ENCODE measurements around the gene CELF1.

Gene CELF1

DNA sequence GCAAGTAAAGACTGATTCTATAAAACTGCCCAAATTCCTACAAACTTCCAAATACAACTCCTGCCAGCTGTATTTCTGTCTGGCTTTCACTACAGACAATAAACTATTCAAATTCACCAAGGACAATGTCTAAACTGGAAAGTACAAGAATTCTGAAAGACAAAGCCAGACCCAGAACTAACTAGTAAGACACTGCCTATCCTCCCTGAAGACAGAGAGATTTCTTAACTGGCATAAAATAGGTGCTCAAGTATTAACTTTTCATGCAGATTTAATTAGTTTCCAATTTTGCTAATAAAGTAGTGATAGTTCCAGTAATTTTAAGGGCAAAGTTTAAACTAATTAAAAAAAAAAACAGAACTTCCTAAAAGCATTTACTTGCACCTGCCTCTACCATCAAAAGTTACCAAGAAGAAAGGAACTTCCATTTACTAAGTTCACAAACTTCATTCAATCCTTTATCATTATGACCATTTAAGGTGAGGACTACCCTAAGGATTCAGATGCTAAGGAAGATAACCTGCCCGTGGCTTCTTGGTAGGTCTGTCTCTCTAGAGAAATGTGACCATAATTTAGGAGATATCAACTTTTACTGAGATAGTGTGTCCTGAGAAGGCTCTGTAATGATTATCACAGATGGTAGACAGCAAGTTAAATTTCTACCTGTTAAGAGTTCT, 45.2 kb downstream of the CELF1 start:
- DNase-seq, result no peak

DNA sequence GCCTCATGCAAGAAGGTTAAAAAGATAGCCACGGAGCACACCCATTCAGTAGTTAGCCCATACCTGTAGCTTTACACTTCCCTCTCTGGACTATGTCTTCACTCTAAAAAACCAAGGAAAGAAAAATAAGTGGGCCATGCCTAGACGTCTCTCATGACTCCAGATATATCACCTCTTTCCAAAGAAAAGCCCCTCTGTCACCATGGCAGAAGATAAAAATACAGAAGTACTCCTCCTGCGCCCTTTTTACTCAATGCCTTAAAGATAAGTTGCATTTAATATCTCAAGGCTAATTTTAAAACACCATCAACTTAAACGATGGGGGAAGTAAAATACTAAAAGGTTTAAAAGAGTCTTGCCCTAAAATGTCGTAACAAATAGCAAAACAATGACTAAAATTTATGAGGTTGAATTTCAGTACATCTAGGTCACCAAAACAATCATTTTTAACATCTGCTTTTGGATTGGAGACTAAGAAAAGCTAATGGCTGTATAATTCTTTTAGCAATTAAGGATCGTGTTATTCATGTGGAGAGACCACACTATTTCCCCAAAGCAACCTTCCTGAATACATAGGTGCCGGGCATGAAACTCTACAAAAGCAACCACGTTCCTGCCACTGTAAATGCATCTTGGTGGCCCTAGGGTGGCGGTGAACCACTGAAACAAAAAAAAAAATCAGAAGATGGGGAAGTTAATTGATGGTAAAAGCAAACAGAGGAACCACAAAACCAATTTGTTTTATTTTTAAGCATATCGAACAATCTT, 46.0 kb downstream of the CELF1 start:
- no peak for DNase-seq

DNA sequence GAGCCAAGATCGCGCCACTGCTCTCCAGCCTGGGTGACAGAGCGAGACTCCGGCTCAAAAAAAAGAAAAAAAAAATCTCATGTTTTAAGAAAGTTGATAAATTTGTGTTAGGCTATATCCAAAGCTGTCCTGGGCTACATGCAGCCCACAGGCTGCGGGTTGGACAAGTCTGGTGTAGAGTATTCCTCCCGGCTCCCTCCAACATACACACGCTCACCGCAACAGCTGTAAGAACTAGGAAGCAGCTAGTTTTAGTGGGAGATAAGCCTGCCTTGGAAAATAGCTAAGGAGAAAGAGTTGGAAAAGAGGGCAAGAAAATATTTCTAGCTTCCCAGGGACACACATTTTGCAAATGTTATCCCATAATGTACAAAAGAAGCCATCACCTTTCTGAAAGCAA, 46.6 kb downstream of the CELF1 start:
- DNase-seq, result no peak

DNA sequence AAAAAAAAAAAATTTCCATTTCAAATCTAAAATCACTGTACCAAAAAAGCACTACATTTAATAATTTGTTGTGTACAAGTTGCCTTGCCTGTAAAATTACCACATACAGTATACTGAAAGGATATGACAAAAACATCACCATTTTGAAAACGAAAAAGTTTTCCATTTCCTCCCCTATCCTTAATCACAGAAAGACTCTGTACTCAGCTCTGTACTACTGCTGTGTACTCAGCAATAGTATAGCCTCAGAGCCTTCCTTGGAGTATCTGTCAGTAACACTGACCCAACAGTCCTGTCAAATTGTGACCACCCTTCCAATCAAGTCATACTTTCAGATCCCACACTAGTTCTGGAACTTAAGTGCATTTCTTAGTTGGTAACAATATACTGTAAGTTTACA, 48.0 kb downstream of the CELF1 start:
- DNase-seq, result no peak

DNA sequence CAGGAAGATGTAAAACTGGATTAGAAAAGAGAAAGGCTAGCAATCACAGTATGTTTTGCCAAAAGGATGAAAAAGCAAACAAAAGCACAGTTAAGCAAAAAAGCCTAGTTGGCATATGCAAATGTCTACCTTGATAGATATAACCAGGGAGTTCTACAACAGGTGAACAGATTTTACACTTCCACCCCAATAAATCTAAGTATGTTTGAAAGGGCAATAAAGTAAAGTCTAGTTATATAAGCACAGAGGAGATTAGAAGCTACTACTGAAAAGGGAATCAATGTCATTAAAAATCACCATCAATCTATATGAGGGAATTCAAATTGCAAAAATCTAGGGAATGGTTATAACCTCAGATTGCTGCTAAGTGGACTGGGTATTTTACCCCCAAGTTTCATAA, 49.7 kb downstream of the CELF1 start:
- DNase-seq, result no peak

DNA sequence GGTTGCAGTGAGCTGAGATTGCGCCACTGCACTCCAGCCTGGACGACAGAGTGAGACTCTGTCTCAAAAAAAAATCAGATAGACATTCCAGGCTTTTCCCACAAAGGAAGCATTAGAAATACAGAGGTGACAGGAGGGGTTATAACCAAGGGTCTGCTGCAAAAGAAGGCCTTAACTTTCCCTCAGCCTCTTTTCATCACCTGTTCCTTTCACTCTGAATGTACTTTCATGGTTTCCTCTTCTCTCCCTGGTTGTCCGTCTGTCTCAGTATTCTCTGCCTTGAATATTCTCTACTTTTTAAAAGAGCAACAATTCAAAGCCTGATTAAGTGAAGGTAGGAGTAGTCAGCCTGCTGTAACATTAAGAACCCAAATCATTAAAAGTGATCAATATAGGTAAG, 50.2 kb downstream of the CELF1 start:
- DNase-seq, result no peak

DNA sequence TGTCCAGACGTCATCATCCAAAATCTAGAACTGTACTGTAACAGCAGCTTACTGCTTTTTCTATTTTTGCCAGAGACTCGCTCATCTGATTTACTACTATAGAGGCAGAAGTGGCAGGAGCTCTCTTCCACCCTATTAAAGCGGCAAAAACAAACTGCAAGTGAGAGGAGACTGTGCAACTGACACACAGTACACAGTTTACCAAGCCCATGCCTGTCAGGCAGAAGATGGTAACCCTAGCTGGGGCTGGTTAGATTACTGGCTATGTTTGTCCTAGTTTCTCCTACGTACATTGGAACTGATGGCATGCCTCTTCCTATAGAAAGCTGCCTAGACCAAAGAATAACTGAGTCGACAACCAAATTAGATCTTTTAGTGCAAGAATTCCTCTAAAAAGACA, 51.8 kb downstream of the CELF1 start:
- DNase-seq, result no peak

DNA sequence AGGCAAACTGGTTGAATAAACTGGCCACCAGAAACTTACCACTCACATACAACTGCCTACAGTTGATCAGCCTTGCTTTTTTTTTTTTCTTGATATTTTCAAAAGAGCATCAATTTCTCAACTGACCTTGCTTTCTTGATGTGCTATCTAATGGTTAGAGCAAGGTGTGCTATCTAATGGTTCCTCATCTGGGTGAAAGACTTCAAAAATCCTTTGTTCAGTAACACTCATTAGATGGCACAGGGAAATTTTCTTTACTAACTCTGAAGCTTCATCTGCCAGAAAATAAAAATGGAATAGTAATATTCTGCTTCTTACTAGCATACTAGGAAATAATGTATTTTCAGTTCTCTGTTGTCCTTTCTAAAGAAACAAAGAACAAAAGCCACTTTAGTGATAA, 52.8 kb downstream of the CELF1 start:
- DNase-seq, result no peak

DNA sequence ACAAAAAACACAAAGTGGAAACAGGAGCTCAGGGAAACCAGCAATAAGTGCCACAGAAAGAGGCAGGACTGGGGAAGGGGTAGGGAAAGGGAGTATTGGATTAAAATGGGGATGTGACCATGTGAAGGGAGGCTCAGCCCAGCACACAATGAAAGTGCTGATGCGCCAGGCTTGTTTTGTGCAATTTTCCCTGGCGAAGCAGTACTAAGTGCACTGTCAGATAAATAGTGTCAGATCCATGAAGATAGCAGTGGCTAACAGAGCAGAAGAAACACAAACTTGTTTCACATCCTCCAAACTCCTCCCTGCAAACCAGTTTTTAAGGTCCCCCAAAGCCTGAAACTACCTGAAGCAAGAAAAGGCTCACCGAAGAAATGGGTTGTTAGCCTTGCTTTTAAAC, 53.3 kb downstream of the CELF1 start:
- no peak for DNase-seq

DNA sequence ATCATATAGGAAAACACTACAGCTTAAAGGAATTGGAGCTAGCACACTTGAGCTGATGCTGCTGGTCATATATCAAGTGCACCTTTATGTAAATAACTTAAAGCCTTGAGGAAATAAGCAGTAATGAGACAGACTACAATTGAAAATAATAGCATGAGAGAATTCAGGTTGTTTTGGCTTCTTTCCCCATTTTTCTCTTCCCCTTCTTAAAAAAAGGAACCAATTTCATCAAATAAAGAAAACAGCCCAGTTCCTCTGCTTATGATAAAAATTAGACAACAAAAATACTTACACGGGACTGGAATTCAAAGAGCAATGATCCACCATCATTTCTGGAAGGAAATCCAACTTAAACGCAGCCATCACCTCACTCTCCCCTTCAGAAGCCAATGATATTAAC, 53.8 kb downstream of the CELF1 start:
- no peak for DNase-seq

DNA sequence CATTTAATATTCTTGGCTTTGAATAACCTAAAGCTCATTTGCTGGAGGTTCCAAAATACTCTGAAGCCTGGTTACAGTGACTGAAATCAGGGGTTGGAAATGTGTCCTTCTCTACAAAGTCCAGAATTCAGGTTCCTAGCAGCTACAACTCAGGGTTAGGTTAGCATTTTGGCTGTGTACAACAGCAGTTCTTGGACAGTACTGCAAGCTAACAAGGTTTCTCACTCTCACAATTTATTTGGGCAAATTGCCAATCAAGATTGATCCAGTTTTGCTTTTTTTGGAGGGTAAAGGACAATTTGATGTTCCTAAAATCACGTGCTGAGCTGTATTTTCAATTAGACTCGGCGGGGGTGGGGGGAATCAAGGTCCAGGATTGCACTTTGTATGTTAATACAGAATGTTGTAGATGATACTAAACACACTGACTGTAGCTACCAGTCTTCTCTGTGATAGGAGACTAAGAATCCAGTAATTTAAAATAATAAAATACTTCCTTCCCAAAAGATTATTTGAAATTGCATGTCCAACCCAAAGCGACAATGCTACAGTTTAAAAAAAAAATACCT, 54.3 kb downstream of the CELF1 start:
- DNase-seq, result no peak

DNA sequence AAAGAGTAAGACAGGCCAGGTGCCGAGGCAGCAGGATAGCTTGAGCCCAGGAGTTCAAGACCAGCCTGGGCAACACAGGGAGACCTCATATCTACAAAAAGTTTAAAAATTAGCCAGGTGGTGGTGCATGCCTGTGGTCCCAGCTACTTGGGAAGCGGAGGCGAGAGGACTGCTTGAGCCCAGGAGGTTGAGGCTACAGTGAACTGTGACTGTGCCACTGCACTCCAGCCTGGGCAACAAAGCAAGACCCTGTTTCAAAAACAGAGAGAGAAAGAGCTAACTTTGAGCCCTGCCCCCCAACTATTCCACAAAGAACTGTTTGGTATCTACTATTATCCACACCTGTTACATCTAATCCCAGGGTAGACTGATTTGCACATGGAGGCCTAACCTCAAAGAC, 54.8 kb downstream of the CELF1 start:
- DNase-seq, result no peak

DNA sequence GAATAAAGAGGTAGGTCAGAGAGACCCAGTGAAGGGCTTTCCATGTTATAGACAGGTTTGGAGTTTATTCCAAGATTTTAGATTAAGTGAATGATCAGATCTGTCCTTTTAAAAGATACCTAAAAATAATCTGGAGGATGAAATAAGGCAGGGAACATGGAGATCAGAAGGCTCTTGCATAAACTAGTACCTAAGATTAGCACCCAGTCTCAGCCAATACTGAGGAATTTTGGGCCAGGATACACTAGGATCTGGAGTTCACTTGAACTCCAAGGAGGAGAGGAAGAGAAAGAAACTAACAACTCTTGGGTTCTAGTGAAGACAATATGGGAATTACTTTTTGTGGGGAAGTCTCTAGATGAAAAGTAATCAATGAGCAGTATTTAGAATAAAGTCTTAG, 56.1 kb downstream of the CELF1 start:
- DNase-seq, result no peak

DNA sequence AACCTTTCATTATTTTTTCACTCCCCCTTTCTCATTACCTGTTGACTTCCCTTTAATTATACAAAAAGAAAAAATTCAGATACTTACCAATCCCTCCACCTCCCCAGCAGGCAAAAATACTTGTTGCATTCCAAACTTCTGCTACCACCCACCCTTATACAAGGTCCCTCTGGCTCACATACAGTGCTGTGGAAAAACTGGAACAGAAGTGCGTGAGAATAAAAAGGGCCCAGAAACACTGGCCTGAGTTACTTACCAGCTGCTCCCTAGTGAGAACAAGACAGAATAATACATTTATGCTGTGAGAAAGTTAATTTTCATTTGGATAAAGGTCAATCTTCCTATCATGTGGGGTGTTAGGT, 57.1 kb downstream of the CELF1 start:
- DNase-seq, result no peak

DNA sequence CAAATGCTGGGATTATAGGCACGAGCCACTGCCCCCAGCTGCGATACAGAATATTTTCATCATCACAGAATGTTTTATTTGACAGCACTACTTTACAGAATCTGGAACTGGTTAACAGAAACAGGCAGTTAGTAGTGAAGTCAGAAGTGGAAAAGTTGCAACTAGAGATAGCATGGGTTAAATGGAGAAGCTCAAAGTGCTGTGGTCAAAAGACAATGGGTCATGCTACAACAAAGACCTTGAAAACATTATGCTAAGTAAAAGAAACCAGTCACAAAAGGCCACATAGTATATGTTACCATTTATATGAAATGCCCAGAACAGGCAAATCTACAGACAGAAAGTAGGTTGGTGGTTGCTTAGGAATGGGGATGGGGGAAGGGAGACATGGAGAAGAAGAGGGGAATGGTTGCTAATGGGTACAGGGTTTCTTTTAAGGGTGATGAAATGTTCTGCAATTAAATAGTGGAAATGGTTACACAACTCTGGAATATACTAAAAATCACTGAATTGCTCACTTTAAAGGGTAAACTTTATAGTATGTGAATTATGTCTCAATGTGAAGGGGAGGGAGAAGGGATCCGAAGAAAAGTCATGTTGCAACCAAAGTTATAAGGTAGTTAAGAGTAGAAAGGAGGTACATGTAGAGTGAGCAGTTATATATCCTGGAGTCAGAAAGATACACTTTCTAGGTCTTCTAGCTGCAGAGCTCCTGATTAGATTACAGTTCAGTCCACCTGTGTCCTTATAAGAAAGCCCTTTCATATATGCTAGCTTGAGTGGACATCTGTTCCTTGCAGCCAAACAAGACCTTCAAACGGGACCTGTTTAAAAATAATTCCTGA, 57.7 kb downstream of the CELF1 start:
- no peak for DNase-seq

DNA sequence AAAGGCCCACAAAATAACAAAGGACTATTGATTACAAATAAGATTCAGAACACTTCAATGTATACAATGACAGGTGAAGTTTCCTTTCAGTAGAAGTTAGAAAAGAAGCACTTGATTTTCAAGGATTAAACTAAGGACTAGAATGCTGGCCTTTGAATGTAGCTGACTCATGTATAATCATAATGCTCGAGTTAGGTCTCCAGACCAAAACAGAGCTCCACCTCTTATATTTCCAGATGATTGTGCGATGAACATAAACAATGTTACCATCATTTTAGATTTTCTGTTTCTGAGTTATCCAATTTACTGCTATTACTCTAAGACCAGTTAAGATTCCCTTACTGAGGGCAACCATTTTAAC, 63.6 kb downstream of the CELF1 start:
- no peak for DNase-seq

DNA sequence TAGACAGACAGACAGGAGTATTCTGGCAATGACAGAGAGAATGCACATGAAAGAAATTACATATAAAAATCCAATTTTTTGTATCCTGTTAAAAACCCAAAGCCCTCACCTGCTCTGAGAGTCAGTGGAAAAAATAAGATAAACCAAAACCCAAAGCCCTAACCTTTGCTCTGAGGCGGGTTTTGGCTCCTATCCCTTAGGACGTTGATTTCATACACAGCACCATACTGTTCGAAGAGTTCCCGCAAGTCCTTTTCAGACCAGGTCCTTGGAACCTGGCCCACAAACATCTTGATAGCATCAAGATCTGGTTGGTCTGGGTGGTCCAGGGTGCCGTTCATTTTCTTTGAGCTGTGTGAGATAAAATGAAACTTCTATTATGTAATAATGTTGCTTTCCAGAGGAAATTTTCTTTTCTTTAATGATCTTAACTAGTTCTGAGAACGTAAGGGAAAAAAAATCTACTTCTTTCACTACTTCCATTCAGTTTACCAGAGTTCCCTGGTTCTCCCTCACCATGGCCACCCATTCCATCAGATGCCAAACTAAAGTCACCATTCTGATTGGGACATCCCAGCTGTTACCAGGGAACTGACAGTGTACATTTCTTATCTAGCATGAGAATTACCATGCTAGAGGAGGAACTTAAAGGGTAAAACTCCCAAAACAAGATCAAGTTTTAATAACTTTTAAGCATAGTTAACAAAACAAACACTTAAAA, 64.1 kb downstream of the CELF1 start:
- DNase-seq, result no peak

DNA sequence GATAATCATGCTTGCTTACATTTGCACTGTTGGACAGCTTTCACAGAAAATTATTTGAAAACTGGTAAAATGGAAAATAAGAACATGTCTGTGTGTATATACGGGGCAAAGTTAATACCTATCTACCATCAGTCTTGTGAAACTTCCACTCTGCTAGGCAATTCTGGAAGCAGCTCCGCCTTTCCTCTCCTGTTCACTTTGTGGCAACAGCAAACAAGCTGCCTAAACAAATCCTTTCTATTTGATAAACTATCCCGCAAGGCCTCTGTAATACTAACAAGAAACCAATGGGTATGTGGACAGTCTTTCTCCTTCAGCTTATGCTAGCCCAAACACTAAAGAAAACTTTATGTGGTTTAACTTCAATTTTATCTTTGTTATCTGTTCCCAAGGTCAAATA, 64.8 kb downstream of the CELF1 start:
- no peak for DNase-seq

DNA sequence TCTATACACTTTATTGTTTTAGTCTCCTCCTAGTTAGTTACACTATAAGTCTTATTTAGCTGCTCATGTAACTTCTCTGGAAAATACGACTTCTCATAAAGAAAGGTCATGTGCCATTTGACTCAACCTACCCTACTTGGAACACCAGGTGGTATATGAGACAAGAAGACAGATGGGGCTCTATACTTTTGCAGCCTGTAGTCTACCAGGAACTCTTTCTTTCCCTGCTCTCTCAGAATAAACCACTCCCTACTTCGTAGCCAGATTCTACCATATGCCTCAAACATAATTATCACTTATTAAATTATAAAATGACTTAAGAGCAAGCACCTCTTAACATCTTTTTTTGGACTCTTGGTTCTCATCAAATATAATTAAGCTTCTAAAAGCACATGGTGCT, 65.5 kb downstream of the CELF1 start:
- no peak for DNase-seq

DNA sequence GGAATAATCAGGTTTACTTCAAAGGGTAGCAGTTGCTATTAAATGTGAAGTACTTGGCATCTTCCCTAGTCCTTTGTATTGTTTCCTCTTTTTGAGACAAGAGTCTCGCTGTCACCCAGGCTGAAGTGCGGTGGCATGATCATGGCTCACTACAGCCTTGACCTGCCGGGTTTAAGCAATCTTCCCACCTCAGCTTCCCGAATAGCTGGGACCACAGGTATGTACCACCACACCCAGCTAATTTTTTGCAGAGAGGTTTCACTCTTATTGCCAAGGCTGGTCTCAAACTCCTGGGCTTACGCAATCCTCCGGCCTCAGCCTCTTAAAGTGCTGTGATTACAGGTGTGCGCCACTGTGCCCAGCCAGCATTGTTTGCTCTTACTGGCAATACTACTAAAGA, 67.8 kb downstream of the CELF1 start:
- DNase-seq, result no peak

DNA sequence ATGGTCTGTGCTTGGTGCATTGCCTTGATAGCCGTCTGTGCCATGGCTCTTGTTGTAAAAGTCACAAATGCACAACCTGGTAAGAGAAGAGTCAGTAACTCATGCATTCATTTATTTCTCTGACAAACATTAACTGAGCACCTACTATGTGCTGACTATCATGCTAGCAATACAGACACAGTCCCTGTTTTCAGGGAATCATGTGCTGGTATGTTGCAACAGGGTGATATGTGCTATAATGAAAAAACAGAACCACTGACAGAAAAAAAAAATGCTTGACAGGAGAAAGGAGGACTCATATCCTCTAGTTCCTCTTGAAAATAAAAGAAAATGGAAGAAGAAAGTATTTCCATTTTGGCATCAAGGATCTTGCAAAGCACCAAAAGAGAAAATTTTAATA, 69.5 kb downstream of the CELF1 start:
- DNase-seq, result no peak

DNA sequence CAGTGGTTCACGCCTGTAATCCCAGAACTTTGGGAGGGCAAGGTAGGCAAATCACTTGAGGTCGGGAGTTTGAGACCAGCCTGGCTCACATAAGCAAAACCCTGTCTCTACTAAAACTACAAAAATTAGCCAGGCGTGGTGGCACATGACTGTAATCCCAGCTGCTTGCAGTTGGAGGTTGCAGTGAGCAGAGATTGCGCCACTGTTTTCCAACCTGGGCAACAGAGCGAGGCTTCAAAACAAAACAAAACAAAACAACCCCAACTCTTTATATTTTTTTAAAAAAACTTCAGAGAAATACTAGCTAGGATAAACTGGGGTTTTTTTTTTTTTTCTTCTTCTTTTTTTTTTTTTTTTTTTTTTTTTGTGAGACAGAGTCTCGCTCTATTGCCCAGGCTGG, 72.2 kb downstream of the CELF1 start:
- DNase-seq, result no peak

DNA sequence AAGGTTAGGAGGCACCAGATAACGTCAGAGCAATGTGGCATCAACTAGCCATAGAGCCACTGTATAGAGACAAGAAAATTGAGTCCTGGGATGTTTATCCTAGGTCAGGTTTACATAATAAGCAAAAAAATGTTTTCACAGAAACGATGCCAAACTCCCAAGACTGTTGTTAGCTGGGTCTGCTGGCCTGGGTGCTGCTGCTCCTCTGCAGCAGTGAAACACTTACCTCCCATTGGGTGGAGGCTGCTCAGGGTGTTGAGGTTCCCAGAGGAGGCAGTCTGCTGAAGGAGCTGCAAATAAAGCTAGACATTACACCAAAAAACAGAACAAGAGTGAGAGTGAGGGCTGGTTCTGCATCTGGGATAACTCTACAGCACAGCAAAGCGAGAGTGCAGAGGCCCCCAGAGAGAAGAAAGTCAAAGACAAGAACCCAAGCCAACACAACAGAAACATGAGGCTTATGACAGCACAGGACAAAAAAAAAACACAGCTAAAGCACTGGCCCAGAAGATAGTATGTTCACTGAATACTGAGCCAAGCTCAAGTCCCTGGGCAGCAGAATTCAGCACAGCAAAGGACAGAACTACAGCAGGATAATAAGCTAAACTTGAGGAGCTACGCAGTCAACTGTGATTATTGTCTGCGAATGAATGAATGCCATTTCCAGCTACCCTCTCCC, 74.1 kb downstream of the CELF1 start:
- no peak for DNase-seq
